CD4-positive, alpha-beta T cell (primary cell): ENCODE results near the gene SPTBN5. TPM values are rescaled to one million over a fixed set of nuclear protein-coding genes. Genes with fewer than 3 reads are reported as not detected.

Experiments used
- ATAC-seq: fragments of 200-7000 bp; cut with Tn5 transposase; one replicate; pipeline ENCODE4 v1.10.0; 2022; ENCODE audit warnings: mild to moderate bottlenecking; ENCODE audit not compliant: poor library complexity
- CTCF ChIA-PET: fragments of 350-600 bp; sonication (Branson Sonifier 250); formaldehyde crosslinking; loops from one replicate; lab custom pipeline; 2021; ENCODE audit warnings: antibody characterized with exemption, inconsistent platforms; lab: Charles Lee
- POLR2A ChIA-PET: fragments of 350-600 bp; sonication (Branson Sonifier 250); formaldehyde crosslinking; loops from one replicate; lab custom pipeline; 2021; ENCODE audit warnings: antibody characterized with exemption, inconsistent platforms; lab: Charles Lee
- DNase-seq, 14 experiments: peaks; one replicate each; pipeline ENCODE4 v3.0.0-alpha.2; 2013 to 2020; ENCODE audit warnings: mixed read lengths in 2 of 14
- H3K27ac ChIP-seq, 2 donors: one replicate each; pipeline versions ENCODE4 v1.5.1 to v1.7.0; 2013; ENCODE audit warnings: low read length in 2 of 2, low read depth in 1 of 2, mild to moderate bottlenecking in 1 of 2
- H3K27me3 ChIP-seq, 2 experiments: 1 replicate in 1 of 2; 2 replicates in 1 of 2; pipeline versions ENCODE4 v1.6.1 to v1.7.0; 2013; ENCODE audit warnings: low read length in 2 of 2, control low read depth in 1 of 2, mild to moderate bottlenecking in 1 of 2, moderate library complexity in 1 of 2; ENCODE audit not compliant: insufficient read depth in 2 of 2, control insufficient read depth in 1 of 2
- H3K36me3 ChIP-seq: one replicate; pipeline ENCODE4 v1.6.1; 2013; ENCODE audit warnings: low read length, control low read depth; ENCODE audit not compliant: insufficient read depth
- H3K4me1 ChIP-seq: one replicate; pipeline ENCODE4 v1.6.1; 2013; ENCODE audit warnings: low read length, control low read depth; ENCODE audit not compliant: insufficient read depth
- H3K4me3 ChIP-seq: one replicate; pipeline ENCODE4 v1.5.1; 2013; ENCODE audit warnings: mild to moderate bottlenecking, low read length, moderate library complexity
- H3K9me3 ChIP-seq, 2 experiments: 1 replicate in 1 of 2; 2 replicates in 1 of 2; pipeline versions ENCODE4 v1.6.1 to v1.7.0; 2013; ENCODE audit warnings: low read length in 2 of 2, mild to moderate bottlenecking in 2 of 2, control low read depth in 1 of 2, moderate library complexity in 1 of 2; ENCODE audit not compliant: control insufficient read depth in 1 of 2, insufficient read depth in 1 of 2
- H3K27ac Mint-ChIP-seq: one replicate; pipeline ENCODE4 v1.8.0; 2020; ENCODE audit warnings: mixed read lengths
- H3K27me3 Mint-ChIP-seq: one replicate; pipeline ENCODE4 v1.8.0; 2021; ENCODE audit warnings: mixed read lengths
- H3K36me3 Mint-ChIP-seq: one replicate; pipeline ENCODE4 v1.8.0; 2021; ENCODE audit warnings: low read depth, mixed read lengths
- H3K4me1 Mint-ChIP-seq: one replicate; pipeline ENCODE4 v1.8.0; 2021; ENCODE audit warnings: low read depth, mixed read lengths
- H3K4me3 Mint-ChIP-seq: one replicate; pipeline ENCODE4 v1.8.0; 2020; ENCODE audit warnings: mild to moderate bottlenecking, mixed read lengths
- H3K9me3 Mint-ChIP-seq: one replicate; pipeline ENCODE4 v1.8.0; 2020; ENCODE audit warnings: mixed read lengths
- intact Hi-C, 2 experiments: fragments of 100-400 bp; cut with DNase I in 1 of 2; cut with micrococcal nuclease in 1 of 2; formaldehyde crosslinking; loops; one replicate each; pipeline versions ENCODE4 v1.15.1 to v1.9.0; 2023 to 2025; cut with DNase I, micrococcal nuclease
- total RNA-seq, 174 experiments: library from RNA in 2 of 174; stranded (reverse) in 2 of 174; gene quantifications; one replicate each; pipeline ENCODE4 v1.2.3 and lab custom pipeline; 2021 to 2026
- TF ChIP-seq, protein P1 (sequence below): fragments of 200-600 bp; IDR thresholded peaks from one replicate; pipeline ENCODE4 v1.8.0; 2022; ENCODE audit warnings: antibody characterized with exemption, mild to moderate bottlenecking

SPTBN5 gene
- total RNA-seq, 2 experiments from 2014 or later = 2.2 to 2.3 TPM

DNA sequence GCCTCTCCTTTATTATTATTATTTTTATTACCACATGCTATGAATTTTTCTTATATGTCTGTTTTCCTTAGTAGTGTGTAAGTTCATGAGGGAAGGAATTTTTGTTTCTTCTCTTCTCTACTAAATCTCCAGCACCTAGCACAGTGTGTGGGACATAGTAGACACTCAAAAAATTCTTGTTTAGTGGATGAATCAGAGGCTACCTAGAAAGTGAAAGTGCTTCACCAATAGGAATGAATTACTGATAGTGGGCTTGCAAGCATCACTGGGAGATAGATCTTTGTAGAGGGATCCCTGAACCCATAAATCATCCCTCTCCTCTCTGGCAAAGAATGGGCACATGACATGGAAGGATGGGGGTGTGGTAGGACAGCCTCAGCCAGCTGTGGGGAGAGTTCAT, 8.5 kb downstream of the SPTBN5 start:
- ChIA-PET CTCF (no interaction called here), POLR2A (no interaction called here)
- Mint-ChIP-seq H3K4me1 (peaks cover 20% of the 10 kb centered on the region), H3K27ac (no peak overlapping the region), H3K36me3 (no peaks in the 10 kb centered on the region), H3K27me3 (peaks cover 15% of the 10 kb centered on the region), H3K9me3 (no peaks in the 10 kb centered on the region), H3K4me3 (no peak overlapping the region)
- H3K4me3 ChIP-seq = no peak overlapping the region
- H3K27me3 ChIP-seq = peaks cover 0 to 12% of the 10 kb centered on the region in 2 experiments
- ATAC-seq (no peak), DNase-seq (no peak)
- intact Hi-C loops = no loop called here
- TF ChIP-seq, protein P1, sequence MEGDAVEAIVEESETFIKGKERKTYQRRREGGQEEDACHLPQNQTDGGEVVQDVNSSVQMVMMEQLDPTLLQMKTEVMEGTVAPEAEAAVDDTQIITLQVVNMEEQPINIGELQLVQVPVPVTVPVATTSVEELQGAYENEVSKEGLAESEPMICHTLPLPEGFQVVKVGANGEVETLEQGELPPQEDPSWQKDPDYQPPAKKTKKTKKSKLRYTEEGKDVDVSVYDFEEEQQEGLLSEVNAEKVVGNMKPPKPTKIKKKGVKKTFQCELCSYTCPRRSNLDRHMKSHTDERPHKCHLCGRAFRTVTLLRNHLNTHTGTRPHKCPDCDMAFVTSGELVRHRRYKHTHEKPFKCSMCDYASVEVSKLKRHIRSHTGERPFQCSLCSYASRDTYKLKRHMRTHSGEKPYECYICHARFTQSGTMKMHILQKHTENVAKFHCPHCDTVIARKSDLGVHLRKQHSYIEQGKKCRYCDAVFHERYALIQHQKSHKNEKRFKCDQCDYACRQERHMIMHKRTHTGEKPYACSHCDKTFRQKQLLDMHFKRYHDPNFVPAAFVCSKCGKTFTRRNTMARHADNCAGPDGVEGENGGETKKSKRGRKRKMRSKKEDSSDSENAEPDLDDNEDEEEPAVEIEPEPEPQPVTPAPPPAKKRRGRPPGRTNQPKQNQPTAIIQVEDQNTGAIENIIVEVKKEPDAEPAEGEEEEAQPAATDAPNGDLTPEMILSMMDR = no peak
- H3K27ac ChIP-seq = no peak overlapping the region
- no peaks in the 10 kb centered on the region for H3K36me3 ChIP-seq
- peaks cover 0 to 6% of the 10 kb centered on the region in 2 experiments for H3K9me3 ChIP-seq
- H3K4me1 ChIP-seq = peaks cover 32% of the 10 kb centered on the region

DNA sequence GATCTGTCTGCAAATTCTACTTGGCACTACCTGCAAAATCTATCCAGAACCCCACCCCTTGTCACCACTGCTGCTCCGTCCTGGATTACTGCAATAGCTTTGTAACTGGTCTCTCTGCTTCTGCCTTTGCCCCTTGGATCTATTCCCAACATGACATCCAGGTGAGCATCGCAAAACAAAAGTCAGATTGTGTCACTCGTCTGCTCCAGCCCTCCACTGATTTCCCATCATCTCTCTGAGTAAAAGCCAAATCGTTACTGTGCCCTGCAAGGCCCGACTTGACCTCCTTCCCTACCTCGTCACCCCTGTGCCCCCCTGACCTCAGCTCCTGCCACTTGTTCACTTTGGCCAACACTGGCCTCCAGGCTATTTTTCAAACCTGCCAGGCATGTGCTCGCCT, 9.4 kb downstream of the SPTBN5 start:
- ATAC-seq (no peak), DNase-seq (no peak)
- Mint-ChIP-seq H3K4me3 (no peak overlapping the region), H3K4me1 (peaks cover 19% of the 10 kb centered on the region), H3K27me3 (peaks cover 15% of the 10 kb centered on the region), H3K27ac (no peak overlapping the region), H3K9me3 (no peaks in the 10 kb centered on the region), H3K36me3 (no peaks in the 10 kb centered on the region)
- Histone ChIP-seq H3K36me3 (no peaks in the 10 kb centered on the region), H3K4me3 (no peak overlapping the region), H3K27me3 (peaks cover 0 to 12% of the 10 kb centered on the region in 2 experiments), H3K9me3 (peaks cover 0 to 6% of the 10 kb centered on the region in 2 experiments), H3K4me1 (peaks cover 30% of the 10 kb centered on the region), H3K27ac (no peak overlapping the region)
- intact Hi-C loops = no loop called here
- TF ChIP-seq, protein P1 = no peak
- CTCF ChIA-PET = no interaction called here
- POLR2A ChIA-PET = no interaction called here

DNA sequence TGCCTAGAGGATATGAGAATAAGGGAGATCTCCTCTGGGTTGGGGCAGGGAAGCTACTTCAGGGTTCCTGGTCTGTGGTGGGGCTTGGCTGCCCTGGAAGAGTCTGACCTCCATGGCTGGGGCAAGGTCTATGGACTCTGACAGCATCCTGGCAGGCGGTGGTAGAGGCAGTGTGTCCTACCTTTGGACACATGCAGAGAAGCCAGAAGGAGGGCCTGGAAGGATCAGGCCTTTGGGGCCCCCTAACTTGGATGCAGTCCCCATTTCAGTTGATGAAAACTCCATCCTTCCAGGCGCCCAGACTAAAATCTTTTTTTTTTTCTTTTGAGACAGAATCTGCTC, 10.4 kb downstream of the SPTBN5 start:
- no peaks in the 10 kb centered on the region for H3K36me3 ChIP-seq
- no peak overlapping the region for H3K27ac ChIP-seq
- H3K27me3 Mint-ChIP-seq = peaks cover 15% of the 10 kb centered on the region
- peaks cover 9% of the 10 kb centered on the region for H3K4me1 Mint-ChIP-seq
- ATAC-seq = no peak
- H3K27ac Mint-ChIP-seq = no peak overlapping the region
- ChIA-PET POLR2A (interaction anchor here (1.2 kb wide), 1 partner anchor 110 kb away, joined by 4 read pairs; the partner anchor contains the start of gene MAPKBP1), CTCF (no interaction called here)
- no peaks in the 10 kb centered on the region for H3K9me3 Mint-ChIP-seq
- intact Hi-C loops = no loop called here
- H3K4me1 ChIP-seq = peaks cover 20% of the 10 kb centered on the region
- TF ChIP-seq, protein P1 = no peak
- H3K9me3 ChIP-seq = peaks cover 0 to 3% of the 10 kb centered on the region in 2 experiments
- peaks cover 0 to 12% of the 10 kb centered on the region in 2 experiments for H3K27me3 ChIP-seq
- DNase-seq = no peak
- H3K36me3 Mint-ChIP-seq = no peaks in the 10 kb centered on the region
- no peak overlapping the region for H3K4me3 Mint-ChIP-seq
- no peak overlapping the region for H3K4me3 ChIP-seq
